Liver (tissue), 9 donors: ENCODE results near the gene SEPTIN2. TPM values are rescaled to one million over a fixed set of nuclear protein-coding genes. Genes with fewer than 3 reads are reported as not detected.
A peak's percentile ranks its signal among the peaks of the same experiment; 100 is the strongest.

Experiments used
- DNase-seq: peaks from one replicate; pipeline ENCODE4 v3.0.0-alpha.2; 2017; ENCODE audit warnings: low spot score
- H3K27ac ChIP-seq, 2 donors: one replicate each; pipeline ENCODE4 v1.7.0; 2013; ENCODE audit warnings: inconsistent platforms in 2 of 2, low read length in 2 of 2, control low read depth in 1 of 2, low read depth in 1 of 2, mild to moderate bottlenecking in 1 of 2
- H3K27me3 ChIP-seq, 4 donors: one replicate each; pipeline versions ENCODE4 v1.6.1 to v1.7.0; 2013; ENCODE audit warnings: low read length in 3 of 4, inconsistent platforms in 1 of 4, mild to moderate bottlenecking in 1 of 4, moderate library complexity in 1 of 4; ENCODE audit not compliant: control insufficient read depth in 4 of 4, insufficient read depth in 4 of 4
- H3K36me3 ChIP-seq, 4 donors: one replicate each; pipeline versions ENCODE4 v1.6.1 to v1.7.0; 2013; ENCODE audit warnings: low read length in 3 of 4, mild to moderate bottlenecking in 3 of 4, low read depth in 1 of 4, moderate library complexity in 1 of 4; ENCODE audit not compliant: control insufficient read depth in 4 of 4, insufficient read depth in 3 of 4
- H3K4me1 ChIP-seq, 4 donors: one replicate each; pipeline versions ENCODE4 v1.6.1 to v1.7.0; 2013; ENCODE audit warnings: low read length in 3 of 4, mild to moderate bottlenecking in 3 of 4, moderate library complexity in 1 of 4; ENCODE audit not compliant: control insufficient read depth in 4 of 4, insufficient read depth in 4 of 4
- H3K4me3 ChIP-seq, 3 donors: one replicate each; pipeline versions ENCODE4 v1.6.1 to v1.7.0; 2013; ENCODE audit warnings: low read length in 3 of 3, control low read depth in 1 of 3, low read depth in 1 of 3, mild to moderate bottlenecking in 1 of 3
- H3K9ac ChIP-seq, 2 donors: one replicate each; pipeline ENCODE4 v1.7.0; 2013; ENCODE audit warnings: low read length in 2 of 2, mild to moderate bottlenecking in 2 of 2, moderate library complexity in 2 of 2, control low read depth in 1 of 2, low read depth in 1 of 2
- H3K9me3 ChIP-seq, 4 donors: one replicate each; pipeline versions ENCODE4 v1.6.1 to v1.7.0; 2013; ENCODE audit warnings: low read length in 3 of 4; ENCODE audit not compliant: control insufficient read depth in 4 of 4
- EGR1 ChIP-seq, 2 donors: IDR thresholded peaks; 2 replicates each; pipeline ENCODE4 v1.6.1; 2016 to 2018; ENCODE audit warnings: antibody characterized with exemption in 2 of 2, low read depth in 2 of 2
- FOXA1 ChIP-seq: IDR thresholded peaks from 2 replicates; pipeline ENCODE4 v1.6.1; 2016; ENCODE audit warnings: antibody characterized with exemption
- FOXA2 ChIP-seq: IDR thresholded peaks from 2 replicates; pipeline ENCODE4 v1.6.1; 2016; ENCODE audit warnings: antibody characterized with exemption
- GABPA ChIP-seq, 2 donors: IDR thresholded peaks in 1 of 2; conservative IDR thresholded peaks in 1 of 2; 2 replicates each; pipeline ENCODE4 v1.6.1; 2016; ENCODE audit warnings: antibody characterized with exemption in 2 of 2, mild to moderate bottlenecking in 1 of 2, moderate library complexity in 1 of 2
- HNF4A ChIP-seq, 2 donors: conservative IDR thresholded peaks; 2 replicates each; pipeline ENCODE4 v1.6.1; 2016; ENCODE audit warnings: antibody characterized with exemption in 2 of 2, mild to moderate bottlenecking in 2 of 2
- HNF4G ChIP-seq: IDR thresholded peaks from 2 replicates; pipeline ENCODE4 v1.6.1; 2016; ENCODE audit warnings: antibody characterized with exemption
- JUND ChIP-seq, 2 donors: IDR thresholded peaks; 2 replicates each; pipeline ENCODE4 v1.6.1; 2016; ENCODE audit warnings: antibody characterized with exemption in 2 of 2
- NR2F2 ChIP-seq: IDR thresholded peaks from 2 replicates; pipeline ENCODE4 v1.6.1; 2016; ENCODE audit warnings: antibody characterized with exemption
- RAD21 ChIP-seq, 2 donors: IDR thresholded peaks; 2 replicates each; pipeline ENCODE4 v1.6.1; 2016; ENCODE audit warnings: antibody characterized with exemption in 2 of 2, mild to moderate bottlenecking in 2 of 2
- RXRA ChIP-seq, 2 donors: IDR thresholded peaks; 2 replicates each; pipeline ENCODE4 v1.6.1; 2017 to 2018; ENCODE audit warnings: antibody characterized with exemption in 2 of 2, mild to moderate bottlenecking in 1 of 2
- SP1 ChIP-seq: IDR thresholded peaks from 2 replicates; pipeline ENCODE4 v1.6.1; 2018; ENCODE audit warnings: antibody characterized with exemption, mild to moderate bottlenecking
- TAF1 ChIP-seq: conservative IDR thresholded peaks from 2 replicates; pipeline ENCODE4 v1.6.1; 2016; ENCODE audit warnings: antibody characterized with exemption, mild to moderate bottlenecking
- YY1 ChIP-seq: IDR thresholded peaks from 2 replicates; pipeline ENCODE4 v1.6.1; 2016; ENCODE audit warnings: antibody characterized with exemption, mild to moderate bottlenecking
- WGBS: extraction: QIAGEN DNeasy Blood & Tissue Kit; methylation state at CpG from one replicate; pipeline ENCODE4 v1.1.7; 2013; 5-methylcytosine and 5-hydroxymethylcytosine counted together
- polyA plus RNA-seq, 2 donors: library from polyadenylated mRNA; stranded (reverse) in 1 of 2; unstranded in 1 of 2; fragments of 200-250 nt in 1 of 2; fragments of >200 nt in 1 of 2; fragmentation: Nextera tagmentation in 1 of 2; extraction: Ambion mirVana in 1 of 2; gene quantifications; one replicate each; pipeline versions ENCODE4 v1.2.1 to v1.2.3, GENCODE V29; 2013 to 2015
- total RNA-seq, 2 donors: library from RNA; depleted of rRNA; stranded (reverse); fragments of >200 nt; gene quantifications; one replicate each; pipeline ENCODE4 v1.2.3, GENCODE V29; 2014
- TF ChIP-seq, protein P1 (sequence below): IDR thresholded peaks from 2 replicates; pipeline ENCODE4 v1.6.1; 2016; ENCODE audit warnings: antibody characterized with exemption
- TF ChIP-seq, protein P2 (sequence below): fragments of 150-350 bp; IDR thresholded peaks from 2 replicates; pipeline ENCODE4 v1.5.1; 2017; ENCODE audit warnings: improper control_type of control experiment, low read depth, low read length; ENCODE audit not compliant: missing input control
- TF ChIP-seq, protein P3 (sequence below): IDR thresholded peaks from 2 replicates; pipeline ENCODE4 v1.6.1; 2016; ENCODE audit warnings: antibody characterized with exemption, mild to moderate bottlenecking
- TF ChIP-seq, protein P4 (sequence below): IDR thresholded peaks from 2 replicates; pipeline ENCODE4 v1.6.1; 2016; ENCODE audit warnings: antibody characterized with exemption
- TF ChIP-seq, protein P5 (sequence below): IDR thresholded peaks from 2 replicates; pipeline ENCODE4 v1.6.1; 2016; ENCODE audit warnings: antibody characterized with exemption
- donor health status: healthy.
- donor health status: healthy.
- donor health status: healthy.
- donor health status: healthy.
- donor health status: healthy.

The SEPTIN2 gene
- total and polyA plus RNA-seq, 4 donors, result 63.7 to 147 (median 96.9) TPM

DNA sequence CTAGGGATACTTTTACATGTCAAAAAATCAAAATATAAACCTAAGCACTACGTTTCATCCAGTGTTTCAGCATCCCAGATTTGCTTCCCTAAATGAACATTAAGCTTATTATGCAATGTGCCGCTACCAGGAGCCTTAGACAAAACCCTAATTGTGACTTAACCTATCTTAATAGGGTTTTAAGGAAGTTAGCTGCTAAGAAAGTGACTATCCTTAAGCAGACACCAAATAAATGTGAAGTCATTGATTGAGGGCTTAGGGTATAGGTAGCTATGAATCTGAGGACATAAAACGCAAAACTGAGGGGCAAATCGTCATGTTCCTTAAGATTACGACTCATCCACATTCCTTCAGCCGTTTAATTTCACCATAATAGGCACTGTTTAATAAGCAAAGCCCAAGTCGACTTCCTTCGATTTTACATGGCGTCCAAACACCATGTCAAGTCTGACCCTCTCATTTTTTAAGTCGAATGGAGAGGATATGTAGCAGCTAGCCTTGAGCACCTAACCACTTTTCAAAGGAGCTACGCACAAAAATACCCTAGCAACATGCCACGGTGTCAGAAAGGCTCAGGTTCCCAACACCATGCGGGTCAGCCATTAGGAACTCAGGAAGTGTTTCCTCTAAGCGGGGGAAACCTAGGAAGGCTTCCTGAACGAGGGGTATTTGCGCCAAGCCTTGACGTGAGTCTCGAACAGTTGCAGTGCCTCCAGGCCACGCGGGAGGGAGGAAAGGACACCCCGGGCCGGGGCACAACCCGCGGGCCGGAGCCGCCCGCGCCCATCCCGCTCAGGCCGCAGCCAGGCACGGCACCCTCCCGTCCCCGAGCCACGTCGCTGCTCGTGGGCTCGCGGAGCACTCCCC lies 1.3 kb upstream of the SEPTIN2 start (continued):
- TF ChIP-seq, protein P1, sequence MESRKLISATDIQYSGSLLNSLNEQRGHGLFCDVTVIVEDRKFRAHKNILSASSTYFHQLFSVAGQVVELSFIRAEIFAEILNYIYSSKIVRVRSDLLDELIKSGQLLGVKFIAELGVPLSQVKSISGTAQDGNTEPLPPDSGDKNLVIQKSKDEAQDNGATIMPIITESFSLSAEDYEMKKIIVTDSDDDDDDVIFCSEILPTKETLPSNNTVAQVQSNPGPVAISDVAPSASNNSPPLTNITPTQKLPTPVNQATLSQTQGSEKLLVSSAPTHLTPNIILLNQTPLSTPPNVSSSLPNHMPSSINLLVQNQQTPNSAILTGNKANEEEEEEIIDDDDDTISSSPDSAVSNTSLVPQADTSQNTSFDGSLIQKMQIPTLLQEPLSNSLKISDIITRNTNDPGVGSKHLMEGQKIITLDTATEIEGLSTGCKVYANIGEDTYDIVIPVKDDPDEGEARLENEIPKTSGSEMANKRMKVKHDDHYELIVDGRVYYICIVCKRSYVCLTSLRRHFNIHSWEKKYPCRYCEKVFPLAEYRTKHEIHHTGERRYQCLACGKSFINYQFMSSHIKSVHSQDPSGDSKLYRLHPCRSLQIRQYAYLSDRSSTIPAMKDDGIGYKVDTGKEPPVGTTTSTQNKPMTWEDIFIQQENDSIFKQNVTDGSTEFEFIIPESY, result no peak
- TF ChIP-seq HNF4A (conservative IDR thresholded peaks at IDR 0.05), result no peak
- TF ChIP-seq JUND (IDR thresholded peaks at IDR 0.05), result no peak

DNA sequence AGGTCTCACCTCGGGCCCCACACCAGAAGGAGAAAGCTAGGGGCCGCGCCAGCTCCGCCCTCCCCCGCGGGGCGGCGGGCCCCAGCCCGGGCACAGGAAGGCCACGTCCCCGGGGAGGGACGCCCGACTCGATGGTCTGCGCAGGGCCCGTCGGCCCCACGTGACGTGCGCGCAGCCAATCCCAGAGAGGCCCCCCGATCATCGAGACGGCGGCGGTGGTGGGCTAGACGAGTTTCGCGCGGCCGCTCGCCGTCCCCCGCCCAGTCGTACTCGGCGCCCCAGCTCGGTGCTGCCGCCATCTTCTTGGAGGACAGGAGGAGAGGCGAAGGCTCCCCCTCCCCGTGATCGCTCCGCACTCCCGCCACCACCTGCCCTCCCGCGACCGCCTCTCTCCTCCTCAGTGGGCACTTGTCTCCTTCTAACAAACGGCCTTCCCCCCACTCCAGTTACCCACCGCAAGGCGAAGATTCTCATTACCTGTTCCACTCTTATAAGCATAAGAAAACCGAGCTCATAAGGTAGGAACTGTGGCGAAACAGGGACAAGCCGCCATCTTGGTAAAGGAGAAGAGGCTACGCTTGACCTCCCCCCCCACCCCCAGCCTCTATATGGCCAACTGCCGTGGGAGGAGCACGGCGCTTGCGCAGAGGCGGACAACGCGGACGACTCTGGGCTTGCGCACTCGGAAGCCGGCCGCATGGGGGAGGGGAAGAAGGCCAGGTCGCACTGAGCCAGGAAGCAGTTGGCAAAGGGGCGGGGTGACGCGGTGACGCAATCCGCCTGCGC lies 439 bp upstream of the SEPTIN2 start, which contains the start of gene HDLBP:
Gene HDLBP, minus strand, starts transcription at position 580 of the 786 bp plus-strand sequence. CDS start 48,803 bp downstream, outside the sequence.
- TF ChIP-seq, protein P2, sequence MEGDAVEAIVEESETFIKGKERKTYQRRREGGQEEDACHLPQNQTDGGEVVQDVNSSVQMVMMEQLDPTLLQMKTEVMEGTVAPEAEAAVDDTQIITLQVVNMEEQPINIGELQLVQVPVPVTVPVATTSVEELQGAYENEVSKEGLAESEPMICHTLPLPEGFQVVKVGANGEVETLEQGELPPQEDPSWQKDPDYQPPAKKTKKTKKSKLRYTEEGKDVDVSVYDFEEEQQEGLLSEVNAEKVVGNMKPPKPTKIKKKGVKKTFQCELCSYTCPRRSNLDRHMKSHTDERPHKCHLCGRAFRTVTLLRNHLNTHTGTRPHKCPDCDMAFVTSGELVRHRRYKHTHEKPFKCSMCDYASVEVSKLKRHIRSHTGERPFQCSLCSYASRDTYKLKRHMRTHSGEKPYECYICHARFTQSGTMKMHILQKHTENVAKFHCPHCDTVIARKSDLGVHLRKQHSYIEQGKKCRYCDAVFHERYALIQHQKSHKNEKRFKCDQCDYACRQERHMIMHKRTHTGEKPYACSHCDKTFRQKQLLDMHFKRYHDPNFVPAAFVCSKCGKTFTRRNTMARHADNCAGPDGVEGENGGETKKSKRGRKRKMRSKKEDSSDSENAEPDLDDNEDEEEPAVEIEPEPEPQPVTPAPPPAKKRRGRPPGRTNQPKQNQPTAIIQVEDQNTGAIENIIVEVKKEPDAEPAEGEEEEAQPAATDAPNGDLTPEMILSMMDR, result no peak
- TF ChIP-seq, protein P3, sequence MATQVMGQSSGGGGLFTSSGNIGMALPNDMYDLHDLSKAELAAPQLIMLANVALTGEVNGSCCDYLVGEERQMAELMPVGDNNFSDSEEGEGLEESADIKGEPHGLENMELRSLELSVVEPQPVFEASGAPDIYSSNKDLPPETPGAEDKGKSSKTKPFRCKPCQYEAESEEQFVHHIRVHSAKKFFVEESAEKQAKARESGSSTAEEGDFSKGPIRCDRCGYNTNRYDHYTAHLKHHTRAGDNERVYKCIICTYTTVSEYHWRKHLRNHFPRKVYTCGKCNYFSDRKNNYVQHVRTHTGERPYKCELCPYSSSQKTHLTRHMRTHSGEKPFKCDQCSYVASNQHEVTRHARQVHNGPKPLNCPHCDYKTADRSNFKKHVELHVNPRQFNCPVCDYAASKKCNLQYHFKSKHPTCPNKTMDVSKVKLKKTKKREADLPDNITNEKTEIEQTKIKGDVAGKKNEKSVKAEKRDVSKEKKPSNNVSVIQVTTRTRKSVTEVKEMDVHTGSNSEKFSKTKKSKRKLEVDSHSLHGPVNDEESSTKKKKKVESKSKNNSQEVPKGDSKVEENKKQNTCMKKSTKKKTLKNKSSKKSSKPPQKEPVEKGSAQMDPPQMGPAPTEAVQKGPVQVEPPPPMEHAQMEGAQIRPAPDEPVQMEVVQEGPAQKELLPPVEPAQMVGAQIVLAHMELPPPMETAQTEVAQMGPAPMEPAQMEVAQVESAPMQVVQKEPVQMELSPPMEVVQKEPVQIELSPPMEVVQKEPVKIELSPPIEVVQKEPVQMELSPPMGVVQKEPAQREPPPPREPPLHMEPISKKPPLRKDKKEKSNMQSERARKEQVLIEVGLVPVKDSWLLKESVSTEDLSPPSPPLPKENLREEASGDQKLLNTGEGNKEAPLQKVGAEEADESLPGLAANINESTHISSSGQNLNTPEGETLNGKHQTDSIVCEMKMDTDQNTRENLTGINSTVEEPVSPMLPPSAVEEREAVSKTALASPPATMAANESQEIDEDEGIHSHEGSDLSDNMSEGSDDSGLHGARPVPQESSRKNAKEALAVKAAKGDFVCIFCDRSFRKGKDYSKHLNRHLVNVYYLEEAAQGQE, result peak; percentile 88
- TF ChIP-seq, protein P4, sequence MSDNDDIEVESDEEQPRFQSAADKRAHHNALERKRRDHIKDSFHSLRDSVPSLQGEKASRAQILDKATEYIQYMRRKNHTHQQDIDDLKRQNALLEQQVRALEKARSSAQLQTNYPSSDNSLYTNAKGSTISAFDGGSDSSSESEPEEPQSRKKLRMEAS, result peak; percentile 76
- TF ChIP-seq HNF4G, result no peak
- peak; percentile 64 for TF ChIP-seq NR2F2
- TF ChIP-seq HNF4A (conservative IDR thresholded peaks at IDR 0.05), result peak in 1 of 2 donors; percentile 18
- peak in 1 of 2 donors; percentile 36 for TF ChIP-seq JUND (IDR thresholded peaks at IDR 0.05)
- TF ChIP-seq FOXA1, result no peak
- TF ChIP-seq TAF1, result peak; percentile 79
- peak; percentile 5 to 29 for TF ChIP-seq RAD21 (IDR thresholded peaks at IDR 0.05)
- TF ChIP-seq EGR1 (IDR thresholded peaks at IDR 0.05; ENCODE audit: low read depth in 2 of 2), result peak; percentile 29 to 76
- TF ChIP-seq SP1, result no peak
- TF ChIP-seq GABPA (IDR thresholded peaks at IDR 0.05 in 1 of 2, conservative IDR thresholded peaks at IDR 0.05 in 1 of 2), result peak in 1 of 2 donors; percentile 77
- TF ChIP-seq, protein P1, result peak; percentile 76
- TF ChIP-seq FOXA2, result no peak
- TF ChIP-seq RXRA (IDR thresholded peaks at IDR 0.05), result peak; percentile 40 to 49
- TF ChIP-seq YY1, result peak; percentile 100
- TF ChIP-seq, protein P5, sequence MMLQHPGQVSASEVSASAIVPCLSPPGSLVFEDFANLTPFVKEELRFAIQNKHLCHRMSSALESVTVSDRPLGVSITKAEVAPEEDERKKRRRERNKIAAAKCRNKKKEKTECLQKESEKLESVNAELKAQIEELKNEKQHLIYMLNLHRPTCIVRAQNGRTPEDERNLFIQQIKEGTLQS, result no peak
- under 1% methylated on average over 73 of the region's 73 CpGs for WGBS
- H3K4me3 ChIP-seq, result peak within 1 kb of the TSS; percentile 91 to 95 (median 95)
- no peaks in the 10 kb centered on the region for H3K9me3 ChIP-seq
- peaks cover 13 to 61% (median 51%) of the 10 kb centered on the region in 4 donors for H3K4me1 ChIP-seq
- H3K27ac ChIP-seq, result peak within 1 kb of the TSS; percentile 98
- H3K36me3 ChIP-seq, result no peaks in the 10 kb centered on the region
- H3K27me3 ChIP-seq, result no peaks in the 10 kb centered on the region
- peak; percentile 100 for DNase-seq
- peak within 1 kb of the TSS; percentile 90 to 97 for H3K9ac ChIP-seq
